HepG2 (cell line): ENCODE results near the gene ST6GALNAC2. TPM values are rescaled to one million over a fixed set of nuclear protein-coding genes. Genes with fewer than 3 reads are reported as not detected.

ENCODE experiments used
- ARID2 ChIP-seq: sonication (generic); formaldehyde crosslinking; IDR thresholded peaks from 2 replicates; pipeline ENCODE4 v1.8.1; 2022; ENCODE audit warnings: mild to moderate bottlenecking, missing genetic modification reagents, borderline replicate concordance
- CEBPB ChIP-seq: IDR thresholded peaks from 2 replicates; pipeline ENCODE4 v1.6.1; 2011; ENCODE audit warnings: low read depth, low read length, improper control_type of control experiment, borderline replicate concordance
- FOXK1 ChIP-seq: sonication (generic); formaldehyde crosslinking; IDR thresholded peaks from 2 replicates; pipeline ENCODE4 v1.4.0; 2020; ENCODE audit warnings: low read depth, missing genetic modification reagents, borderline replicate concordance
- MEIS2 ChIP-seq: sonication (generic); formaldehyde crosslinking; IDR thresholded peaks from 2 replicates; pipeline ENCODE4 v1.9.0; 2021; ENCODE audit warnings: mild to moderate bottlenecking, missing genetic modification reagents
- MIXL1 ChIP-seq: IDR thresholded peaks from 2 replicates; pipeline ENCODE4 v1.6.1; 2016
- NR2F6 ChIP-seq, 2 experiments: IDR thresholded peaks; 2 replicates each; pipeline ENCODE4 v1.6.1; 2016; ENCODE audit warnings: antibody characterized with exemption in 1 of 2, mild to moderate bottlenecking in 1 of 2
- RBFOX2 ChIP-seq: fragments of 200-400 bp; formaldehyde crosslinking; IDR thresholded peaks from 2 replicates; pipeline ENCODE4 v1.6.1; 2017; ENCODE audit warnings: low read depth, mild to moderate bottlenecking, low read length
- RBM22 ChIP-seq: fragments of 200-400 bp; formaldehyde crosslinking; optimal IDR thresholded peaks from 2 replicates; pipeline ENCODE3; 2017; ENCODE audit warnings: mild to moderate bottlenecking, low read length, moderate library complexity
- ZNF224 ChIP-seq: sonication (generic); formaldehyde crosslinking; IDR thresholded peaks from 2 replicates; pipeline ENCODE4 v1.5.0; 2020; ENCODE audit warnings: mild to moderate bottlenecking, missing genetic modification reagents
- polyA plus RNA-seq, 8 experiments: library from polyadenylated mRNA; depleted of rRNA in 3 of 8; stranded (reverse) in 7 of 8; unstranded in 1 of 8; fragments of >200 nt; fragmentation: Illumina TruSeq in 4 of 8; extraction: Trizol in 4 of 8; gene quantifications; 2 replicates each; pipeline versions ENCODE4 v1.2.1 to v1.2.3, GENCODE V29; 2011 to 2016; ENCODE audit warnings: low read depth in 4 of 8, missing spikeins in 1 of 8, mixed read lengths in 1 of 8; ENCODE audit not compliant: insufficient read depth in 1 of 8
- total RNA-seq, 5 experiments: library from RNA; depleted of rRNA; stranded (reverse); fragments of >200 nt; fragmentation: Illumina TruSeq; extraction: Trizol; gene quantifications; 2 replicates each; pipeline ENCODE4 v1.2.3, GENCODE V29; 2016; ENCODE audit warnings: low read depth in 1 of 5
- TF ChIP-seq, protein P1 (sequence below): sonication (generic); formaldehyde crosslinking; IDR thresholded peaks from 2 replicates; pipeline ENCODE4 v1.4.0; 2020; ENCODE audit warnings: missing genetic modification reagents
- TF ChIP-seq, protein P2 (sequence below): sonication (generic); formaldehyde crosslinking; IDR thresholded peaks from 2 replicates; pipeline ENCODE4 v1.5.0; 2020; ENCODE audit warnings: mild to moderate bottlenecking, missing genetic modification reagents, borderline replicate concordance
- TF ChIP-seq, protein P3 (sequence below): sonication (generic); formaldehyde crosslinking; IDR thresholded peaks from 2 replicates; pipeline ENCODE4 v1.5.0; 2020; ENCODE audit warnings: missing genetic modification reagents
- TF ChIP-seq, protein P4 (sequence below): sonication (generic); formaldehyde crosslinking; IDR thresholded peaks from 2 replicates; pipeline ENCODE4 v1.4.0; 2020; ENCODE audit warnings: missing genetic modification reagents, low read depth, mild to moderate bottlenecking, borderline replicate concordance
- TF ChIP-seq, protein P5 (sequence below): sonication (generic); formaldehyde crosslinking; IDR thresholded peaks from 2 replicates; pipeline ENCODE4 v1.4.0; 2020; ENCODE audit warnings: mild to moderate bottlenecking, missing genetic modification reagents

The ST6GALNAC2 gene
- total and polyA plus RNA-seq, 2 of the 13 experiments (the other 11 are each of a cell fraction or from before 2014, with no cell fraction given), result 0.12 to 0.49 TPM

DNA sequence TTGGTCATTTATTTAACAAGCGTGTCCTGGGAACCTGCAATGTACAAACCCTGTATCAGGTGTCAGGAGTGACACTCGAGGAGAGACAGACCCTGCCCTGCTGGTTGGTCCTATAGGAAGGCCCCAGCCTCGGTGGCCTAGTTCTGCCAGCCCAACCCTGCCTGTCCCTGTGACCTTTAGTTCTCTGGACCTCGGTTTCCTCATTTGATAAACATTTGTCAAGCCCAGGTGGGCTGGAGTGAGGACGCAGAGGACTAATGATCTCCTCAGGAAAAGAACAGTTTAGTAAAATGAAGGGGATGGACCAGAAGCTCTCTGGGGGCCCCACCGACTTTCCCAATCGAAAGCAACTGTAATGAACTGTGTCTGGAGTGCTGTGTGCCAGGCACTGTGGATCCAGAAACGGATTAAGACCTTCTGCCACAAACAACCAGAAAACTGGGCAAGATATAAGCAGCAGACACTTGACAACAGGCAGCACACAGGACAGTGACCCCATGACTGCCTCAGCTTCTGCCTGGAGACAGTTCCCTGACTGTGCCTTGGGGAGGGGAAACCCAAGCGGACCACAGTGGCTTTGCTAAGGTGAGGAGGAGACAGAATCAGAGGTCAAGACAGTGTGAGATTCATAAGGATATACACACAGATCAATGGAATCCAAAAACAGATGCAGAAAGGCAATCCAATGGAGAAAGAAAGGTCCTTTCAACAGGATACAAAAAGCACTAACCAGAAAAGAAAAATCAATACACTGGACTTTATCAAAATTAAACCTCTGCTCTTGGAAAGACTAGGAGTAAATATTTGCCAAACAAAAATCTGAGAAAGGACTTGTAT, 37.1 kb downstream of the ST6GALNAC2 start (continued):
- TF ChIP-seq MEIS2 (CRISPR knock-in tag), result no peak
- peak; percentile 65 for TF ChIP-seq NR2F6 (IDR thresholded peaks at IDR 0.05)
- peak; percentile 64 for TF ChIP-seq NR2F6 (CRISPR knock-in tag; IDR thresholded peaks at IDR 0.05)
- TF ChIP-seq, protein P1, sequence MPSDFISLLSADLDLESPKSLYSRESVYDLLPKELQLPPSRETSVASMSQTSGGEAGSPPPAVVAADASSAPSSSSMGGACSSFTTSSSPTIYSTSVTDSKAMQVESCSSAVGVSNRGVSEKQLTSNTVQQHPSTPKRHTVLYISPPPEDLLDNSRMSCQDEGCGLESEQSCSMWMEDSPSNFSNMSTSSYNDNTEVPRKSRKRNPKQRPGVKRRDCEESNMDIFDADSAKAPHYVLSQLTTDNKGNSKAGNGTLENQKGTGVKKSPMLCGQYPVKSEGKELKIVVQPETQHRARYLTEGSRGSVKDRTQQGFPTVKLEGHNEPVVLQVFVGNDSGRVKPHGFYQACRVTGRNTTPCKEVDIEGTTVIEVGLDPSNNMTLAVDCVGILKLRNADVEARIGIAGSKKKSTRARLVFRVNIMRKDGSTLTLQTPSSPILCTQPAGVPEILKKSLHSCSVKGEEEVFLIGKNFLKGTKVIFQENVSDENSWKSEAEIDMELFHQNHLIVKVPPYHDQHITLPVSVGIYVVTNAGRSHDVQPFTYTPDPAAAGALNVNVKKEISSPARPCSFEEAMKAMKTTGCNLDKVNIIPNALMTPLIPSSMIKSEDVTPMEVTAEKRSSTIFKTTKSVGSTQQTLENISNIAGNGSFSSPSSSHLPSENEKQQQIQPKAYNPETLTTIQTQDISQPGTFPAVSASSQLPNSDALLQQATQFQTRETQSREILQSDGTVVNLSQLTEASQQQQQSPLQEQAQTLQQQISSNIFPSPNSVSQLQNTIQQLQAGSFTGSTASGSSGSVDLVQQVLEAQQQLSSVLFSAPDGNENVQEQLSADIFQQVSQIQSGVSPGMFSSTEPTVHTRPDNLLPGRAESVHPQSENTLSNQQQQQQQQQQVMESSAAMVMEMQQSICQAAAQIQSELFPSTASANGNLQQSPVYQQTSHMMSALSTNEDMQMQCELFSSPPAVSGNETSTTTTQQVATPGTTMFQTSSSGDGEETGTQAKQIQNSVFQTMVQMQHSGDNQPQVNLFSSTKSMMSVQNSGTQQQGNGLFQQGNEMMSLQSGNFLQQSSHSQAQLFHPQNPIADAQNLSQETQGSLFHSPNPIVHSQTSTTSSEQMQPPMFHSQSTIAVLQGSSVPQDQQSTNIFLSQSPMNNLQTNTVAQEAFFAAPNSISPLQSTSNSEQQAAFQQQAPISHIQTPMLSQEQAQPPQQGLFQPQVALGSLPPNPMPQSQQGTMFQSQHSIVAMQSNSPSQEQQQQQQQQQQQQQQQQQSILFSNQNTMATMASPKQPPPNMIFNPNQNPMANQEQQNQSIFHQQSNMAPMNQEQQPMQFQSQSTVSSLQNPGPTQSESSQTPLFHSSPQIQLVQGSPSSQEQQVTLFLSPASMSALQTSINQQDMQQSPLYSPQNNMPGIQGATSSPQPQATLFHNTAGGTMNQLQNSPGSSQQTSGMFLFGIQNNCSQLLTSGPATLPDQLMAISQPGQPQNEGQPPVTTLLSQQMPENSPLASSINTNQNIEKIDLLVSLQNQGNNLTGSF (CRISPR knock-in tag), result no peak
- TF ChIP-seq FOXK1 (CRISPR knock-in tag), result peak; percentile 5; the same call in 1 of the 2 replicates
- no peak for TF ChIP-seq CEBPB
- TF ChIP-seq, protein P2, sequence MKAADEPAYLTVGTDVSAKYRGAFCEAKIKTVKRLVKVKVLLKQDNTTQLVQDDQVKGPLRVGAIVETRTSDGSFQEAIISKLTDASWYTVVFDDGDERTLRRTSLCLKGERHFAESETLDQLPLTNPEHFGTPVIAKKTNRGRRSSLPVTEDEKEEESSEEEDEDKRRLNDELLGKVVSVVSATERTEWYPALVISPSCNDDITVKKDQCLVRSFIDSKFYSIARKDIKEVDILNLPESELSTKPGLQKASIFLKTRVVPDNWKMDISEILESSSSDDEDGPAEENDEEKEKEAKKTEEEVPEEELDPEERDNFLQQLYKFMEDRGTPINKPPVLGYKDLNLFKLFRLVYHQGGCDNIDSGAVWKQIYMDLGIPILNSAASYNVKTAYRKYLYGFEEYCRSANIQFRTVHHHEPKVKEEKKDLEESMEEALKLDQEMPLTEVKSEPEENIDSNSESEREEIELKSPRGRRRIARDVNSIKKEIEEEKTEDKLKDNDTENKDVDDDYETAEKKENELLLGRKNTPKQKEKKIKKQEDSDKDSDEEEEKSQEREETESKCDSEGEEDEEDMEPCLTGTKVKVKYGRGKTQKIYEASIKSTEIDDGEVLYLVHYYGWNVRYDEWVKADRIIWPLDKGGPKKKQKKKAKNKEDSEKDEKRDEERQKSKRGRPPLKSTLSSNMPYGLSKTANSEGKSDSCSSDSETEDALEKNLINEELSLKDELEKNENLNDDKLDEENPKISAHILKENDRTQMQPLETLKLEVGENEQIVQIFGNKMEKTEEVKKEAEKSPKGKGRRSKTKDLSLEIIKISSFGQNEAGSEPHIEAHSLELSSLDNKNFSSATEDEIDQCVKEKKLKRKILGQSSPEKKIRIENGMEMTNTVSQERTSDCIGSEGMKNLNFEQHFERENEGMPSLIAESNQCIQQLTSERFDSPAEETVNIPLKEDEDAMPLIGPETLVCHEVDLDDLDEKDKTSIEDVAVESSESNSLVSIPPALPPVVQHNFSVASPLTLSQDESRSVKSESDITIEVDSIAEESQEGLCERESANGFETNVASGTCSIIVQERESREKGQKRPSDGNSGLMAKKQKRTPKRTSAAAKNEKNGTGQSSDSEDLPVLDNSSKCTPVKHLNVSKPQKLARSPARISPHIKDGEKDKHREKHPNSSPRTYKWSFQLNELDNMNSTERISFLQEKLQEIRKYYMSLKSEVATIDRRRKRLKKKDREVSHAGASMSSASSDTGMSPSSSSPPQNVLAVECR (CRISPR knock-in tag), result peak; percentile 49; the same call in 1 of the 2 replicates
- TF ChIP-seq ARID2 (CRISPR knock-in tag), result no peak
- no peak for TF ChIP-seq RBM22
- no peak for TF ChIP-seq RBFOX2
- TF ChIP-seq MIXL1 (CRISPR knock-in tag), result peak; percentile 12; the same call in 1 of the 2 replicates
- TF ChIP-seq, protein P3, sequence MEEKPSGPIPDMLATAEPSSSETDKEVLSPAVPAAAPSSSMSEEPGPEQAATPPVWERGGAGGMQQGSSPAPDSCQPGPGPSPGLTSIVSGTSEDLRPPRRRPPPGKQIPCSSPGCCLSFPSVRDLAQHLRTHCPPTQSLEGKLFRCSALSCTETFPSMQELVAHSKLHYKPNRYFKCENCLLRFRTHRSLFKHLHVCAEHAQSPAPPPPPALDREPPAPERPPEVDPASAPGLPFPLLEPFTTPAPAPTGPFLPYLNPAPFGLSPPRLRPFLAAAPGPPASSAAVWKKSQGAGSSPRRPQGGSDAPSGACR (CRISPR knock-in tag), result peak; percentile 79; the same call in 1 of the 2 replicates
- TF ChIP-seq, protein P4, sequence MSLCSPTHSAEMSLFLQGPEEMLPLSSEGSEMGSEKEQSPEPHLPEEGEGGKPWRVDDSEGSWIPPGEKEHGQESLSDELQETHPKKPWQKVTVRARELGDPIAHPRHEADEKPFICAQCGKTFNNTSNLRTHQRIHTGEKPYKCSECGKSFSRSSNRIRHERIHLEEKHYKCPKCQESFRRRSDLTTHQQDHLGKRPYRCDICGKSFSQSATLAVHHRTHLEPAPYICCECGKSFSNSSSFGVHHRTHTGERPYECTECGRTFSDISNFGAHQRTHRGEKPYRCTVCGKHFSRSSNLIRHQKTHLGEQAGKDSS (CRISPR knock-in tag), result peak; percentile 54; the same call in 1 of the 2 replicates
- TF ChIP-seq ZNF224 (CRISPR knock-in tag), result no peak
- TF ChIP-seq, protein P5, sequence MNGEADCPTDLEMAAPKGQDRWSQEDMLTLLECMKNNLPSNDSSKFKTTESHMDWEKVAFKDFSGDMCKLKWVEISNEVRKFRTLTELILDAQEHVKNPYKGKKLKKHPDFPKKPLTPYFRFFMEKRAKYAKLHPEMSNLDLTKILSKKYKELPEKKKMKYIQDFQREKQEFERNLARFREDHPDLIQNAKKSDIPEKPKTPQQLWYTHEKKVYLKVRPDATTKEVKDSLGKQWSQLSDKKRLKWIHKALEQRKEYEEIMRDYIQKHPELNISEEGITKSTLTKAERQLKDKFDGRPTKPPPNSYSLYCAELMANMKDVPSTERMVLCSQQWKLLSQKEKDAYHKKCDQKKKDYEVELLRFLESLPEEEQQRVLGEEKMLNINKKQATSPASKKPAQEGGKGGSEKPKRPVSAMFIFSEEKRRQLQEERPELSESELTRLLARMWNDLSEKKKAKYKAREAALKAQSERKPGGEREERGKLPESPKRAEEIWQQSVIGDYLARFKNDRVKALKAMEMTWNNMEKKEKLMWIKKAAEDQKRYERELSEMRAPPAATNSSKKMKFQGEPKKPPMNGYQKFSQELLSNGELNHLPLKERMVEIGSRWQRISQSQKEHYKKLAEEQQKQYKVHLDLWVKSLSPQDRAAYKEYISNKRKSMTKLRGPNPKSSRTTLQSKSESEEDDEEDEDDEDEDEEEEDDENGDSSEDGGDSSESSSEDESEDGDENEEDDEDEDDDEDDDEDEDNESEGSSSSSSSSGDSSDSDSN (CRISPR knock-in tag), result peak; percentile 10; the same call in 1 of the 2 replicates
